Fibroblast of skin of right biceps (primary cell): ENCODE data around the gene ANGPTL5.
"Not testable (repeated sequence)": the region's sequence is repeated elsewhere in the genome, so short reads cannot be mapped to it uniquely, and the experiment has no call there.

Experiments
- DNase-seq: peaks from one replicate; pipeline ENCODE4 v3.0.0-alpha.2; 2013

ANGPTL5 gene

GRCh38 chr11:101916422-101916821 is at the start of gene ANGPTL5:
TSS of gene ANGPTL5 (minus strand) at chr11:101916522. CDS start at chr11:101907909, 8,613 bp downstream.
- no peak for DNase-seq

GRCh38 chr11:101964200-101964599 is 47.9 kb upstream of the ANGPTL5 start:
- DNase-seq: not testable (repeated sequence)

- no peak for DNase-seq
These were observed 43.9 kb upstream of the ANGPTL5 start for GRCh38 chr11:101960231-101960630.

- no peak for DNase-seq
These were observed 39.4 kb upstream of the ANGPTL5 start for GRCh38 chr11:101955701-101956100.

- DNase-seq: no peak
These were observed 39.0 kb upstream of the ANGPTL5 start for GRCh38 chr11:101955278-101955677.

GRCh38 chr11:101949680-101950220 is 33.4 kb upstream of the ANGPTL5 start:
- no peak for DNase-seq

- DNase-seq: no peak
These were observed 29.1 kb upstream of the ANGPTL5 start for GRCh38 chr11:101945448-101945847.

GRCh38 chr11:101944923-101945322 is 28.6 kb upstream of the ANGPTL5 start:
- no peak for DNase-seq

GRCh38 chr11:101940901-101941520 is 24.7 kb upstream of the ANGPTL5 start:
- DNase-seq: no peak

GRCh38 chr11:101931692-101932091 is 15.4 kb upstream of the ANGPTL5 start:
- DNase-seq: no peak

GRCh38 chr11:101929294-101929915 is 13.1 kb upstream of the ANGPTL5 start:
- no peak for DNase-seq

- no peak for DNase-seq
These were observed 7.2 kb upstream of the ANGPTL5 start for GRCh38 chr11:101923554-101923953.

GRCh38 chr11:101920992-101921391 is 4.7 kb upstream of the ANGPTL5 start:
- DNase-seq: no peak

- no peak for DNase-seq
These were observed 904 bp upstream of the ANGPTL5 start for GRCh38 chr11:101917226-101917625.

- peak; percentile 46 for DNase-seq
These were observed 481 bp downstream of the ANGPTL5 start for GRCh38 chr11:101915791-101916291.

GRCh38 chr11:101914738-101915426 is 1.4 kb downstream of the ANGPTL5 start, which contains the start of gene CEP126:
TSS of gene CEP126 (plus strand) at chr11:101915010. CDS start at chr11:101915285, 275 bp downstream.
- peak; percentile 95 for DNase-seq

GRCh38 chr11:101914341-101914737 is 2.0 kb downstream of the ANGPTL5 start:
- peak; percentile 56 for DNase-seq

GRCh38 chr11:101913656-101914055 is 2.7 kb downstream of the ANGPTL5 start:
- no peak for DNase-seq

GRCh38 chr11:101912823-101913284 is 3.5 kb downstream of the ANGPTL5 start:
- DNase-seq: no peak

- DNase-seq: no peak
These were observed 7.2 kb downstream of the ANGPTL5 start for GRCh38 chr11:101909087-101909486.

GRCh38 chr11:101907815-101908214 is 8.5 kb downstream of the ANGPTL5 start:
- DNase-seq: no peak

GRCh38 chr11:101894505-101894904 is 21.8 kb downstream of the ANGPTL5 start:
- no peak for DNase-seq

GRCh38 chr11:101889767-101890166 is 26.6 kb downstream of the ANGPTL5 start:
- no peak for DNase-seq
